Measurements from ENCODE around the gene KDM1A. TPM values are rescaled to one million over a fixed set of nuclear protein-coding genes. Genes with fewer than 3 reads are reported as not detected.
"Not testable (repeated sequence)": the region's sequence is repeated elsewhere in the genome, so short reads cannot be mapped to it uniquely, and the experiment has no call there.

KDM1A gene
- polyA plus RNA-seq, 5 donors = 110 to 122 (median 114) TPM

DNA sequence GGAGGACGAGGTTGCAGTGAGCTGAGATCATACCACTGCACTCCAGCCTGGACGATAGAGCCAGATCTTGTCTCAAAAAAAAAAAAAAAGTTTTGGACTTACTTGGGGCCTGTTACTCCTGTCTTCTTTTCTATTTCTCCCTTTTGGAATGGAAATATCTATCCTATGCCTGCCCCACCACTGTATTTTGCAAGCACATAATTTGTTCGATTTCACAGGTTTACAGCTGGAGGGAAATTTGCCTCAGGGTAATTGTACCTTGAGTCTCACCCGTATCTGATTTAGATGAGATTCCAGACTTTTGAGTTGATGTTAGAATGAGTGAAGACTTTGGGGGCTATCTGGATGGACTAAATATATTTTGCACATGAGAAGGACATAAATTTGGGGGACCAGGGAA lies 12.2 kb upstream of the KDM1A start:
- DNase-seq = no peak

DNA sequence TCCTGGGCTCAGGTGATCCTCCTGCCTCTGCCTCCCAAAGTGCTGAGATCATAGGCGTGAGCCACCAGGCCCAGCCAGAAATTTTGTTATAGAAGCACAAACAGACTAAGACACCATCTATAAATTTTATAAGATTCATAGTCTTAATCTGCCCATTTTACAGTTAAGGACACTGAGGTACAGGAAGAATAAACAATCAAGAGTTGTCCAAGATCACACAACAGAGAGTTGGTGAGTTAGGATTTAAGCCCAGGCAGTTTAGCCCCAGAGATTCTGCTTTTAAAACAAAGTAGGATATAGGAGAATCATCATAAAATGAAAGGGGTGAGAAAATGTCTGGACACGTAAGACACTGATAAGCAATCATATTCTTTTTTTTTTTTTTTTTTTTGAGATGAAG lies 10.4 kb upstream of the KDM1A start:
- DNase-seq = no peak

DNA sequence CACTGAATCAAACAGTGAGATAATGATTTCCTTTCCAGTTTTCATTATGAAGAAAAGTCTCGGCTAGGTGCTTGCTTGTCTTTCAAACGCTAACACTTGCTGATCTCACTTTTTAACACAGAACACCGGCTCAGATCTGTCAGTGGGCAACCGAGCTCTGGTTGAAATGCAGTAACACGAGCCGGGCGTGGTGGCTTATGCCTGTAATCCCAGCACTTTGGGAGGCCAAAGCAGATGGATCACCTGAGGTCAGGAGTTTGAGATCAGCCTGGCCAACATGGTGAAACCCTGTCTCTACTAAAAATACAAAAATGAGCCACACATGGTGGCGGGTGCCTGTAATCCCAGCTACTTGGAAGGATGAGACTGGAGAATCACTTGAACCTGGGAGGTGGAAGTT lies 9.2 kb upstream of the KDM1A start:
- not testable (repeated sequence) for DNase-seq

DNA sequence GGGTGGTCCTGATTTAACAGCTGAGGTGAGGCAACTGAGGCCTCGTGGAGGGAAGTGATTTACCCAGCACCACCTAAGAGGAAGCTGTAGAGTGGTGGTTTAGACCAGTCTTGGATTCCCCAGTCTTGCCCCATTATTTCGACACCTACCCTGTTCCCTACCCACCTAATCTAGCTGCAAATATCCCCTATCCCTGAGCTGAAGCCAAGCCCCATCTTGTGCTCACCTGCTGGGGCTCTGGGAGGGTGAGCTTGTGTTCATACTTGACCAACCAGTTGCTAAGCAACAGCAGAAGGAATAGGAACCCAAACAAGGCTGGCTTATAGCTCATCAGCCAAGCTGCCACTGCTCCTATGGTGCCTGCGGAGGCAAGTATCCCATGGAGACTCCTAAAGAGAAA lies 5.6 kb upstream of the KDM1A start:
- peak in 1 of 2 donors; percentile 1 for DNase-seq

DNA sequence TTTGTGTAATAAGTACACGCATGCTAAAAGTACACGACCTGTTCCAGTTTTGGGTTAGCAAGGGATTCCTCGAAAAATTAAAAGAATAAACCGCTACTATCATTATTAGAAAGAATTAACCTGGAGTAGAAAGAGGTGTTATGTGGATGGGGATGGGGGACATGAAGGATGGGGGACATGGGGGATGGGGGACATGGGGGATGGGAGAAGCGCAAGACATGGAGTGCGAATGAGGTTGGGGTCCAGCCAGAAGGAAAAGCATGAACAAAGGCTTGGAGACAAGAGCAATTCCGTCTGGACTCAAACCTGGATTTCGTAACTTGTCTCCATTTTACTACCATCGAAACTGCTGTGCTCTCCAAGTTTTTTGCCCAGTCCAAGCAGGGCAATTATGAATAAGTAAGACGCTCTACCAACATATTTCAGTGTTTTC lies 591 bp upstream of the KDM1A start:
- no peak for DNase-seq

DNA sequence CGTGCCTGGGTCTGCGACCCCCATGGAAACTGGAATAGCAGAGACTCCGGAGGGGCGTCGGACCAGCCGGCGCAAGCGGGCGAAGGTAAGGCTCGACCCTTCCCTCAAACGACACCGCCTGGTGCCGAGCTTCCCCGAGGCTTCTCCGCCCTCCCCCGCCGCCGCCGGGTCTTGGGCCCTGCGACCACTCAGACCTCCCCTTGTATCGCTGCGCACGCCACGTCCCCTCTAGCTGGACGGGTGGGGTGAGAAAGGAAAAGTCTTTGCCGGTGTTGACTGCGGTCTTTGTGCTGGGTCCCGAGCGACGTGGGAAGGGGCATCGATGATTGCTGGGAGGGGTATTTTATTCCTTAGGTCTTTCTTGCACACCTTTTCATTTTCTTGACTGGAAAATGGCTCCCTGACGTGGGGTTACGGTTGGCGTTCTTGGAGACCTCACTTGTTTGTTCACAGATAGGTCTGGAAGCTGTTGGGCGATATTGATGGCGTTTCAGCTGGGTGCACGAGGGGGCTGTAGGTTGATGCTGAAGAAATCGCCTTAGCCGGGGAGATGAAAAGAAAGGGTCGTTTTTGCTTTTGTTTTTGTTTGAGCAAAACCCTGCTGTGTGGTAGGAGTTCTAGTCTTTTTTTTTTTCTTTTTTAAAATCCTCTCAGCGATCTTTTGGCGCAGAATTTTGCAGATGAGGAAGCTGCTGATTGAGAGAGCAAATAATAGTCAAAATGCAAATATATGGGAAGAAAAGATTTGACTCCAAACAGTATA lies 776 bp downstream of the KDM1A start:
- DNase-seq = peak; percentile 57 to 60

DNA sequence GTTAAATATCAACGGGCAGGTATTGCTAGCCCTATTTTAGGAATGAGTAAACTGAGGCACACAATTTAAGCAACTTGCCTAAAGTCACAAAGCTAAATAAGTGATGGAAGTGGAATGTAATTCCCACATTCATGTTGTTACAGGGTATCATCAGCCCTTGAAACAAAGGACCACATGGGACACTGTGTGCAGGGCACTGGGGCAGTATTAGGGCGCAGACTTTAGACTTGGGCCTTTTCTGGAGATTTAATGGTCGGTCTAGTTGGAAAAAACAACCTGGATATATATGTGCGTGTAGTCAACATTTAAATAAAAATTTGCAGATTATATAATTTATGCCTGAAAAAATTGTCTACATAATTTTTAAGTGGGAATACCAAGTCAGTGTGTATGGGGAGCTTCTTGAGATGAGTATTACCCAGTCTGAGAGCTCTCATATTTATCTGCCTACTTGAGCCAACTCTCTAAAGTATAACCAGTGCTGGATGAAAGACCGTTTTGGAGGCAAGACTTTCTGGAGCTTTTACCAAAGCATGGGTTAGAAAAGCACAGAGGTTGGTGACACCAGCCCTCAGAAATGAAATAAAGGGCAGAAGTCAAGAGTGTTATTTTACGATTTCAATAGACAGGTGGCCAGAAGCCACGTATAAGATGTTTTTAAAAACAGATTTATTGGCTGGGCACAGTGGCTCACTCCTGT lies 1.6 kb downstream of the KDM1A start:
- DNase-seq = no peak

DNA sequence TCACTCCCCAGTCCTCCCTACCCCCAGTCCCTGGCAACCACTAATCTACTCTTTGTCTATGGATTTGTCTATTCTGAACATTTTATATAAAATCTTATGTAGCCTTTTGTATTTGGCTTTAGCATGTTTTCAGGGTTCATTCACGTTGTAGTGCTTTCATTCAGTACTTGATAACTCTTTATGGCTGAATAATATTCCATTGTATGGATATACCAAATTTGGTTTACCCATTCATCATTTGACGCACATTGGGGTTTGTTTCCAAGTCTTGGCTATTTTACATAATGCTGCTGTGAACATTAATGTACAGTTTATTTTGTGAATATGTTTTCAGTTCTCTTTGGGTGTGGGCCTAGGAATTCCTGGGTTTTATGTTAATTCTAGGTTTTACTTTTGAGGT lies 2.6 kb downstream of the KDM1A start:
- DNase-seq = no peak

DNA sequence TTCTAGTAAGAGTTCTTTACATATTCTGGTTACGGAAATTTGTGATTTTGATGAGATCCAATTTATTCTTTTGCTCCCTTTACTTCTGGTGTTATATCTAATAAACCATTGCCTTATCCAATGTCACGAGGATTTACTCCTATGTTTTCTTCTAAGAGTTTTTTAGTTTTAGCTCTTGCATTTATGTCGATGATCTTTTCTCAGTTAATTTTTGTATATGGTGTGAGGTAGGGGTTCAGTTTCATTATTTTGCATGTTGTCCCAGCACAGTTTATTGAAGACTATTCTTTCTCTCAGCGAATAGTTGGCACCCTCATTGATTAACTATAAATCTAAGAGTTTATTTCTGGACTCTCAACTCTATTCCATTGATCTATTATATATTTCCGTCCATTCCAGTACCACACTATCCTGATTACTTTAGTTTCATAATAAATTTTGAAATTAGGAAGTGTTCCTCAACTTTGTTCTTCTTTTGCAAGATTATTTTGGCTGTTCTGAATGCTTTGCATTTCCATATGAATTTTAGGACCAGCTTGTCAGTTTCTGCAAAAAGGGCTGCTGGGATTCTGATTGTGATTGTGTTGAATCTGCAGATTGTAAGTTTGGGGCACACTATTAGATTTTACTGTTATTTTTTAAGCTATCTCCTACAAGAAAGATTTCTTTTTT lies 4.0 kb downstream of the KDM1A start:
- DNase-seq = no peak

DNA sequence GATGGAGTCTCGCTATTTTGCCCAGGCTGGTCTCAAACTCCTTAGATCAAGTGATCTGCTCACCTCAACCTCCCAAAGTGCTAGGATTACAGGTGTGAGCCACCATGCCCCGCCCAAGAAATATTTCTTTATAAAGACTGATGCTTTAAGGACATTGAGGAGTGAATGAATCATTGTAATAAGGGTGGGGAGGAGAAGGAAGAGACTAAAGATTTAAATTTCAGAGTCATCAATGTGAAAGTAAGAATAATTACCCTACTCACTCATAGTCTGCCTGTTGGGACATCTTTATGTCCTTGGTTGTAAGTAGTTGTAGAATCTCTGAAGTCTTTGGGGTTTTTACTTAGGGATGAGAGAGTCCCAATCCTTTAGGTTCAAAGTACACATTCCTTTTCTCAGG lies 7.3 kb downstream of the KDM1A start:
- DNase-seq = no peak

DNA sequence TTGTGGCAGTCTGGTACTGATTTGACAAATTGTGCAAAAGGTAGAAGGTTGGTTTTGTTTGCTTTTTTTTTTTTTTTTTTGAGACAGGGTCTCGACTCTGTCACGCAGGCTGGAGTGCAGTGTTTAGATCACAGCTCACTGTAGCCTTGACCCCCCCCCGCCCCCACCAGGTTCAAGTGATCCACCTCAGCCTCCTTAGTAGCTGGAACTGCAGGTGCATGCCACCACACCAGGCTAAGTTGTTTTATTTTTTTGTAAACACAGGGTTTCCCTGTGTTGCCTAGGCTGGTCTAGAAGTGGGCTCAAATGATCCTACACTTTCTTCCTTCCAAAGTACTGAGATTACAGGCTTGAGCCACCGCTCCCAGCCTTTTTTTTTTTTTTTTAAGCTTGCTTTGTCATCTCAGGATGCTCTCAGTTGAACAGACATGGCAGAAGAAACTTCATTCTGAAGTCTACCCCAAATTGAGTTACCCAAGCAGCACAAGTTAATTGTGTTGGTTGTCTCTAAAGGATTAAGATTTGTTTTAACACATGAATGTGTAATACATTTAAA lies 8.2 kb downstream of the KDM1A start:
- no peak for DNase-seq

DNA sequence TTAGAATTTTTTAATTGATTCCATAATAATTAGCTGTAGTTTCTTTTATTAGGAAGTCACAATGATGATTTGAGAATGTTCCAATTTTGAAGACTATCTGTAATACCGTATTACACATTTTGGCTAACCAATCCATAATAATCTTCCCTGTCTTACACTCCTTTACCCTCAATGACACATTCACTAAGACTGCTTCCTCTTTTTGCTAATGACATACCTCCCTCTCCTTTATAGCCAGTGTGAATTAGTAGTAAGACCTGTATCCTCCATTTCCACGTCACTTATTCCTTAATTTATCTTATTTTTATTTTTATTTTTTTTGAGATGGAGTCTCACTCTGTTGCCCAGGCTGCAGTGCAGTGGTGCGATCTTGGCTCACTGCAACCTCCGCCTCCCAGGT lies 10.1 kb downstream of the KDM1A start:
- no peak for DNase-seq

DNA sequence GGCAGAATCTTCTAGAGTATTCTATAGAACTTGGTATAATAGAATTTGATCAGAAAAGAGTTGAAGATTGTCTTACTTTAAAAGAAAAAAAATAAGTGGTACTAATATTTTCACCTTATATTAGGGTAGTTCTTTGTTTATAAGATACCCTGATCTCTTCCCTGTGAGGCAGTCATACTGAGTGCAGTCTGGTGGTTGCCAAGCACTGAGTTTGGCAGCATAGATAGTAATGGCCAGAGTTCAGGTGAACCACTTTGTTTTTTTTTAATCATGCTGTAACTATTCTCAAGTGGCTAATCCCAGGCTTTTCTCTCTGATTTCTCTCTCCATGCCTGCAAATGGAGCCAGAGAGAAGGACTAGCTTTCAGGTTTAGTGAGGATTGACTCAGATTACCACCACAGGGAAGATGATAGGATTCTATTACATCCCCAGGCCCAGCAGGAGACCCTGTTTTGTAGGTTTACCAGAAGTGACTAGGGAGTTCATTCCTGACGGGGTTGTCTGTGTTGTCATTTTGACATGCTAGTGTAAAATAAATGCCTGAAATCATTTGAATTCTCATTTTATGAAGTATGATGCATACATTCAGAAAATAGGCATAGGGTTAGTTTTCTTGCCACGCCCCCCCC lies 16.7 kb downstream of the KDM1A start:
- no peak for DNase-seq

DNA sequence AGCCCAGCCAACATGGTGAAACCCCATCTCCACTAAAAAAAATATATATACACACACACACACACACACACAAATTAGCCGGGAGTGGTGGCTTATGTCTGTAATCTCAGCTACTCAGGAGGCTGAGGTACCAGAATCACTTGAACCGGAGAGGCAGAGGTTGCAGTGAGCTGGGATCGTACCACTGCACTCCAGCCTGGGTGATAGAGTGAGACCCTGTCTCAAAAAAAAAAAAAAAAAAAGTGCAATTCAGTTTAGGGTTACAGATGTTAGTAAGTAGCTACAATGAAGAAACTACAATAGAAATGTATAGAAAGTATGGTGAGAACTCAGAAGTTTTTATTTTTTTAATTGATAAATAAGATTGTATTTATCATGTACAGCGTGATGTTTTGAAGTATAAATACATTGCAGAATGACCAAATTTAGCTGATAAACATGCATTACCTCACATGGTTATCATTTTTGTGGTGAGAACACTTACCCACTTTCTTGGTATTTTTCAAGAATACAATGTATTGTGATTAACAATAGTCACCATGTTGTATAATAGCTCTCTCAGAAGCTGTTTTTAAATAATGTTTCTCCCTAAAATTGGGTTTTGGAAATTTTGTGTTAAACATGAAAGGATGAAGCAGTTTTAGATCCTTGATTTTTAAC lies 17.9 kb downstream of the KDM1A start:
- no peak for DNase-seq

DNA sequence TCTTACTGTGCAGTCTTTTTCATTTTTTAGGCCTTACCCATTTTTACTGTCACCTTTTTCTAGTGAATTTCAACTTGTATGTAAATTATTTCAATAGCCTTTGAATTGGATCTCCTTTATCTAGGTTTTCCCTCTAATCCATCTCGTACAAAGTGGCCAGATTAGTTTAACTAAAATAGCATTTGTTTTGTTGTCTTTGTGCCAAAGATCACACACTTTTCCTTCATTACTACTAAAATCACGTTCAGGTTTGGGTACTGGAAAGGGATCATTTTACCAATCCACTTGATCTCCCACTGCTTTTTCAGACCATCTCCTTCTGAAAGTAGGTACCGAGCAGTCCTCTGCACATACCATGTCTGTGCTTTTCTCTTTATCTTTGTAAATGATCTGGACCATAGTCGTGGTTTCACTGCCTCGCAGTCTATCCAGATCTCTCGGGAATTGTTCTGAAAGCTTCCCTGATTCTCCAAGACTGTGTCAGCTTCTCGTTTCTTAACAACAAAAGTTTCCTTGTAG lies 20.1 kb downstream of the KDM1A start:
- DNase-seq = no peak

DNA sequence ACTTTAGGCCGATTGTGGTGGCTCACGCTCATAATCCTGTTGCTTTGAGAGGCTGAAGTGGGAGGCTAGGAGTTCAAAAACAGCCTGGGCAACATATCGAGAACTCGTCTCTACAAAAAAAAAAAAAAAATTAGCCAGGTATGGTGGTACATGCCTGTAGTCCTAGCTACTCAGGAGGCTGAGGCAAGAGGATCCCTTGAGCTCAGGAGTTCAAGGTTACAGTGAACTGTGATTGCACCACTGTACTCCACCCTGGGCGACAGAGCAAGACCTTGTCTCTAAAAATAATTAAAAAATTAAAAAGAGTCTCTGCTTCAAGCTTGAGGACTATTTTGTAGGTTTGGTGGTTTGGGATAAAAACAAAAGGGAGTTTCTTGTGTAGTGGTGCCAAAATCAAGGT lies 21.2 kb downstream of the KDM1A start:
- no peak for DNase-seq

DNA sequence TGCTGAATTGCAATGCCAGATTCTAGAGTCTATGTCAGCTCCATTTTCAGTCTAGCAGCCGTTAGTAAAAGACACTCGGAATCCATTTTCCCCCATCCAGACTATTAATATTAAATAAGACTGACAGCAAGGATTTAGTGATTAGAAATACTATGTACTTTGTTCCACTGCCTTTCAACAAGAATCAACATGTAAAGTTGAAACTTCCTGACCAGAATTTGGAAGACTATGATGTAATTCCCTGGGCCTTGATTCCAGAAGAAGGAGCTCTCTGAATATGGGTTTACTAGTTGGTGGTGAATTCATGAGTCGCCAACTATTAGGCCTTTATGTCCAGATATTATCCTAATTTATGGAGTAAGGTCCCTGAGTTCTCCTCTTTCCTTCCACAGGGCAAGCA lies 24.8 kb downstream of the KDM1A start:
- no peak for DNase-seq

DNA sequence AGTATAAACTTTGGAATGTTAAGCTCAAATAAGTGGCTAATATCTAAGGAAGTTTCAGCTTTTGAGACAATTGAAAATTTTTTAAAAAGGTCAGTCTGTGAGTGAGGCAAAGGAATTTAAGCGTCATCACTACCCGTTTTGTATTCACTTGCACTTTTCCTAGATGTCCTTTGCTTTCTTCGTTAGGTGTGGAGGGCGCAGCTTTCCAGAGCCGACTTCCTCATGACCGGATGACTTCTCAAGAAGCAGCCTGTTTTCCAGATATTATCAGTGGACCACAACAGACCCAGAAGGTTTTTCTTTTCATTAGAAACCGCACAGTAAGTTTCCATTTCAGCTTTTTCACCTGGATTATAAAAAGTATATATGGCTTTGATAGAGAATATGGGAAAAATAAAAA lies 30.9 kb downstream of the KDM1A start:
- no peak for DNase-seq

DNA sequence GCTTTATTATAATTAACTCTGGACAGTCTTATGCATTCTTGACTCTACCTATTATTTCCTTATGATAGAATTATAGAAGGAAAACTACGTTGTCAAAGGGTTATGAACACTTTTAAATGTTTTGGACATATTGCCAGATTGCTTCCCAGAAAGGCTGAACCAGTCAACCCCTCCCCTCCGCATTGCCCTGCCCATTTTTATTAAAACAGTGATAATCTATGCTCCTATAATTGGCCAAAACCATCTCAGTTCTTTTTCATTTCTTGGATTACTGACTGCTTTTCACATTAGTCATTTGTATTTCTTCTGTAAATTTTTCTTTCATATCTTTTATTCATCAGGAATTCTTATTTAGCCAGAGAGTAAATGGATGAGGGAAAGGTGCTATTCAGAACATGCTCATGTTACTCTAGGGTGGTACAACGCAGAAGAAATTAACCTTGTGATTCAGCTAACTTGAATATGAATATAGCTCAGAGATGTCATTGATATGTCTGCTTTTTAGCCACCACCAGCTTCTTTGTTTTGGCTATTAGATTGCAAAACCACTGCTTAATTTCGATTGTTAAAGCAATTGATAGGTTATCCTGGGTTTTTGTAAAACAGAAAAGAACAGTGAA lies 32.1 kb downstream of the KDM1A start:
- DNase-seq = no peak

DNA sequence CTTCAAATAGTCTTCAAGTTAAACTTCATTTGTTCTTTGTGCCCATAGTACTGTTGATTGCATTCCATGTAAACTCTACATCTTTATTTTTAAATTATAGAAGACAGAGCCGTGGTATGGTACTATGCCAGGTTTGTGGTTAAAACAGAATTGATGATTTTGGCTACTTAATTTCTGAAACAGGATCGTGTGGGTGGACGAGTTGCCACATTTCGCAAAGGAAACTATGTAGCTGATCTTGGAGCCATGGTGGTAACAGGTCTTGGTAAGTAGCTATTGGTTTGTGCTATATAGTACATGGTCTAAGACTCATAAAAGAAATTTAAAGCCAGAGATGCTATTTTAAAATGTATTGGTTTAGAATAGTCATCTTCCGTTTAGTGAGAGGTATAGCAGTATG lies 38.0 kb downstream of the KDM1A start:
- DNase-seq = no peak

DNA sequence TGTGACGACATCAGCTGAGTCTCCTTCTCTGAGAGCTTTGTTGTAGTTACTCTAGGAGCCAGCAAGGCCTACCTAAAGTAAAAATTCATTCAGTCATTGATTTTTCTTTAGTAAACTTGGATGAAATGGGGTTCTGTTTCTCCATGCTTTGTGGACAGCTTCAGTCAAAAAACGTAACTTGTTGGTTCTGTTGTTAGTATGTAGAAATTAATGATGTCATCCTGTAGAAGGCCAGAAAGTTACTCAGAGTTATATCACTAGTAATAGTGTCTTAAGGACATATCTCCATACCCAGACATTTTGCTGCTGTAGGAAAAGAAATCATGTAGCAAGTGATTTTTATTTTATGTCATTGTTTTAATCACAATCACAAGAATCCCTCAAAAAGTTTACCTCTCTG lies 43.0 kb downstream of the KDM1A start:
- no peak for DNase-seq

Data from right lung (tissue), 5 donors.